Measurements from ENCODE around the gene OSMR. TPM values are rescaled to one million over a fixed set of nuclear protein-coding genes. Genes with fewer than 3 reads are reported as not detected.

Gene OSMR
- 0.22 and 0.58 TPM in 2 replicates for total RNA-seq (ENCODE audit: low replicate concordance)

DNA sequence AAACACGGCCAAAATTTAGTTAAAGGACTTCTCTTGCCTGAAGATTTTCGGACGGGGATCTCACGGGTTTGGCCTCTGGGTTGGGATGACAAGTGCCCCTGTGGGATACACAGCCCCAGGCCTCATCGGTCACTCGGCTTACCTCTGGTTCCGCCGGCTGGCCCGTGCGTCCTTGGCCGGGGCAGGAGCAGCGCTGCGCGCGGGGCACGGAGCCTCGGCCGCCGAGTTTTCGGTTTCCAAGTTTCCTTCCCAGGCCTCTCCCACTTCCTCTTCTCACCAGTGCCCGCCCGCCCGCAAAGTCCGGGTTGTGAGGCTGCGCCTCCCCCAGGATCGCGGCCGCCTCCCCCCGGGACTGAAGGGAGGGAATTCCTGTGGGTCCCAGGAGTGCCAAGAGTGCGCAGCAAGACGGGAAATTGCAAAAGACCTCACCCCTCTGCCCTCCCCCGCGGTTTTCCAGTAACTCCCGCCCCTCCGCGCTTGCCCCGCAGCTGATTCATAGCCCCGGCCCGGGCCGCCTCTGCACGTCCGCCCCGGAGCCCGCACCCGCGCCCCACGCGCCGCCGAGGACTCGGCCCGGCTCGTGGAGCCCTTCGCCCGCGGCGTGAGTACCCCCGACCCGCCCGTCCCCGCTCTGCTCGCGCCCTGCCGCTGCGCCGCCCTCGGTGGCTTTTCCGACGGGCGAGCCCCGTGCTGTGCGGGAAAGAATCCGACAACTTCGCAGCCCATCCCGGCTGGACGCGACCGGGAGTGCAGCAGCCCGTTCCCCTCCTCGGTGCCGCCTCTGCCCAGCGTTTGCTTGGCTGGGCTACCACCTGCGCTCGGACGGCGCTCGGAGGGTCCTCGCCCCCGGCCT, at the start of gene OSMR:
TSS of gene OSMR (plus strand) at position 487 of the 853 bp plus-strand sequence. CDS start 23,033 bp downstream, outside the sequence.
- Mint-ChIP-seq H3K9me3 (peaks cover 9% of the 10 kb centered on the region), H3K36me3 (no peaks in the 10 kb centered on the region), H3K4me3 (peak within 1 kb of the TSS; percentile 88), H3K27me3 (ENCODE audit: insufficient read depth, low read depth) (peaks cover 31% of the 10 kb centered on the region), H3K27ac (no peak within 1 kb of the TSS), H3K4me1 (peaks cover 3% of the 10 kb centered on the region)
- Histone ChIP-seq H3K9me3 (ENCODE audit: low read depth) (no peaks in the 10 kb centered on the region), H3K4me2 (peak within 1 kb of the TSS; percentile 86), H4K20me1 (ENCODE audit: low read depth) (peaks cover 6% of the 10 kb centered on the region), H3K4me1 (no peaks in the 10 kb centered on the region), H2AFZ (replicated peaks) (peak within 1 kb of the TSS; percentile 98), H3K27ac (no peak within 1 kb of the TSS), H3K79me2 (ENCODE audit: low read depth) (no peaks in the 10 kb centered on the region), H3K36me3 (no peaks in the 10 kb centered on the region), H3F3A (ENCODE audit: low read depth) (peaks cover 16% of the 10 kb centered on the region), H3K9ac (no peak within 1 kb of the TSS), H3K27me3 (peaks cover 55% of the 10 kb centered on the region), H3K4me3 (peak within 1 kb of the TSS; percentile 70)
- DNase-seq (ENCODE audit: low spot score): peak; percentile 72
- TF ChIP-seq EZH2phosphoT487 (IDR thresholded peaks at IDR 0.05): peak; percentile 76
- TF ChIP-seq, protein P1, sequence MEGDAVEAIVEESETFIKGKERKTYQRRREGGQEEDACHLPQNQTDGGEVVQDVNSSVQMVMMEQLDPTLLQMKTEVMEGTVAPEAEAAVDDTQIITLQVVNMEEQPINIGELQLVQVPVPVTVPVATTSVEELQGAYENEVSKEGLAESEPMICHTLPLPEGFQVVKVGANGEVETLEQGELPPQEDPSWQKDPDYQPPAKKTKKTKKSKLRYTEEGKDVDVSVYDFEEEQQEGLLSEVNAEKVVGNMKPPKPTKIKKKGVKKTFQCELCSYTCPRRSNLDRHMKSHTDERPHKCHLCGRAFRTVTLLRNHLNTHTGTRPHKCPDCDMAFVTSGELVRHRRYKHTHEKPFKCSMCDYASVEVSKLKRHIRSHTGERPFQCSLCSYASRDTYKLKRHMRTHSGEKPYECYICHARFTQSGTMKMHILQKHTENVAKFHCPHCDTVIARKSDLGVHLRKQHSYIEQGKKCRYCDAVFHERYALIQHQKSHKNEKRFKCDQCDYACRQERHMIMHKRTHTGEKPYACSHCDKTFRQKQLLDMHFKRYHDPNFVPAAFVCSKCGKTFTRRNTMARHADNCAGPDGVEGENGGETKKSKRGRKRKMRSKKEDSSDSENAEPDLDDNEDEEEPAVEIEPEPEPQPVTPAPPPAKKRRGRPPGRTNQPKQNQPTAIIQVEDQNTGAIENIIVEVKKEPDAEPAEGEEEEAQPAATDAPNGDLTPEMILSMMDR (IDR thresholded peaks at IDR 0.05): peak; percentile 9
- peak; percentile 92 for TF ChIP-seq EZH2 (IDR thresholded peaks at IDR 0.05)

DNA sequence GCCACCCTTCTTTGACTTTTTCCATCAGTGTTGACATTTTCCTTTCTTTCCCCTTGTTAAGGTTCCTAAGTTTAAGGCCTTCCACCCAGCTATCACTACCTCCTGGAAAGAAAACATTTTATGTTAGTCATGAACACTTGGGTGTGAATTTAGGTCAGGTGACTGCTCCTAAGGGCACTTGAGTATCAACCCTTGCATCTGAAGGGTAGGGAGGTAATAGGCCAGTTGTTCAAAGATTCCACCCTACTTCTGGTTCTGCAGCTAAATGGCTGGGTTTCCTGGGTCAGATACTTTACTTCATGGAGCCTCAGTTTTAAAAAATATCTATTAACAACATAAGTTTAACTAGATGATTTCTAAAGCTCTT, 49.1 kb upstream of the OSMR start:
- Histone ChIP-seq H3K36me3 (no peaks in the 10 kb centered on the region), H3K4me2 (no peak overlapping the region), H3K9ac (no peak overlapping the region), H3F3A (ENCODE audit: low read depth) (no peaks in the 10 kb centered on the region), H3K27ac (no peak overlapping the region), H2AFZ (replicated peaks) (no peak overlapping the region), H3K4me3 (no peak overlapping the region), H3K9me3 (ENCODE audit: low read depth) (no peaks in the 10 kb centered on the region), H4K20me1 (ENCODE audit: low read depth) (no peaks in the 10 kb centered on the region), H3K79me2 (ENCODE audit: low read depth) (no peaks in the 10 kb centered on the region), H3K4me1 (no peaks in the 10 kb centered on the region), H3K27me3 (no peaks in the 10 kb centered on the region)
- no peak for TF ChIP-seq EZH2 (IDR thresholded peaks at IDR 0.05)
- TF ChIP-seq EZH2phosphoT487 (IDR thresholded peaks at IDR 0.05): no peak
- TF ChIP-seq, protein P1 (IDR thresholded peaks at IDR 0.05): no peak
- H3K4me1 Mint-ChIP-seq: no peaks in the 10 kb centered on the region
- H3K4me3 Mint-ChIP-seq: no peak overlapping the region
- no peak for DNase-seq (ENCODE audit: low spot score)
- no peaks in the 10 kb centered on the region for H3K36me3 Mint-ChIP-seq
- H3K27me3 Mint-ChIP-seq (ENCODE audit: insufficient read depth, low read depth): peaks cover 3% of the 10 kb centered on the region
- H3K27ac Mint-ChIP-seq: no peak overlapping the region
- H3K9me3 Mint-ChIP-seq: no peaks in the 10 kb centered on the region

DNA sequence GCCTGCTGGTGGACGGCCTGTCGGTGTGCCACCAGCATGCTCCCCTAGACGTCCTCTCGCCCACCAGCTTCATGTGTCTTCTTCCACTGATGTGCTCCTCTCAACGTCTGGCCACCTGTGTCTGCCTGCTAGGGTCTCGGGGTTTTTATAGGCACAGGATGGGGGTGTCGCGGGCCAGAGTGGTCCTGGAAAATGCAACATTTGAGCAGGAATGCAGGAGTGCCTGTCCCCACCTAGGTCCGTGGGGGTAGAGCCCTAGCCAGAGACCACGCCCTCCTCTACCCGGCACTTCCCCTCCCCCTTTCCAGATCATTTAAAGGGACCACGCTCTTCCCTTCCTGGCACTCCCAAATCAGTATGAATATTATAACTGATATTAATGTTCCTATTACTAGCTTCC, 48.0 kb upstream of the OSMR start:
- no peaks in the 10 kb centered on the region for H3K4me1 Mint-ChIP-seq
- H3K27ac ChIP-seq: no peak overlapping the region
- no peak for TF ChIP-seq EZH2 (IDR thresholded peaks at IDR 0.05)
- TF ChIP-seq, protein P1 (IDR thresholded peaks at IDR 0.05): no peak
- no peak for TF ChIP-seq EZH2phosphoT487 (IDR thresholded peaks at IDR 0.05)
- H3K4me1 ChIP-seq: no peaks in the 10 kb centered on the region
- peaks cover 3% of the 10 kb centered on the region for H3K27me3 Mint-ChIP-seq (ENCODE audit: insufficient read depth, low read depth)
- H3K9ac ChIP-seq: no peak overlapping the region
- H3K27ac Mint-ChIP-seq: no peak overlapping the region
- H2AFZ ChIP-seq (replicated peaks): no peak overlapping the region
- H3K9me3 Mint-ChIP-seq: no peaks in the 10 kb centered on the region
- no peaks in the 10 kb centered on the region for H3K36me3 Mint-ChIP-seq
- no peak overlapping the region for H3K4me2 ChIP-seq
- no peaks in the 10 kb centered on the region for H3F3A ChIP-seq (ENCODE audit: low read depth)
- no peaks in the 10 kb centered on the region for H4K20me1 ChIP-seq (ENCODE audit: low read depth)
- no peaks in the 10 kb centered on the region for H3K36me3 ChIP-seq
- H3K4me3 ChIP-seq: no peak overlapping the region
- H3K79me2 ChIP-seq (ENCODE audit: low read depth): no peaks in the 10 kb centered on the region
- H3K27me3 ChIP-seq: no peaks in the 10 kb centered on the region
- no peak for DNase-seq (ENCODE audit: low spot score)
- H3K4me3 Mint-ChIP-seq: no peak overlapping the region
- H3K9me3 ChIP-seq (ENCODE audit: low read depth): no peaks in the 10 kb centered on the region
